Superior temporal gyrus (tissue), 1 donor: ENCODE results near the gene EPN1.

Experiments
- DNase-seq: peaks from one replicate; pipeline ENCODE4 v3.0.0-alpha.2; 2016; ENCODE audit errors: extremely low spot score

Gene EPN1

DNA sequence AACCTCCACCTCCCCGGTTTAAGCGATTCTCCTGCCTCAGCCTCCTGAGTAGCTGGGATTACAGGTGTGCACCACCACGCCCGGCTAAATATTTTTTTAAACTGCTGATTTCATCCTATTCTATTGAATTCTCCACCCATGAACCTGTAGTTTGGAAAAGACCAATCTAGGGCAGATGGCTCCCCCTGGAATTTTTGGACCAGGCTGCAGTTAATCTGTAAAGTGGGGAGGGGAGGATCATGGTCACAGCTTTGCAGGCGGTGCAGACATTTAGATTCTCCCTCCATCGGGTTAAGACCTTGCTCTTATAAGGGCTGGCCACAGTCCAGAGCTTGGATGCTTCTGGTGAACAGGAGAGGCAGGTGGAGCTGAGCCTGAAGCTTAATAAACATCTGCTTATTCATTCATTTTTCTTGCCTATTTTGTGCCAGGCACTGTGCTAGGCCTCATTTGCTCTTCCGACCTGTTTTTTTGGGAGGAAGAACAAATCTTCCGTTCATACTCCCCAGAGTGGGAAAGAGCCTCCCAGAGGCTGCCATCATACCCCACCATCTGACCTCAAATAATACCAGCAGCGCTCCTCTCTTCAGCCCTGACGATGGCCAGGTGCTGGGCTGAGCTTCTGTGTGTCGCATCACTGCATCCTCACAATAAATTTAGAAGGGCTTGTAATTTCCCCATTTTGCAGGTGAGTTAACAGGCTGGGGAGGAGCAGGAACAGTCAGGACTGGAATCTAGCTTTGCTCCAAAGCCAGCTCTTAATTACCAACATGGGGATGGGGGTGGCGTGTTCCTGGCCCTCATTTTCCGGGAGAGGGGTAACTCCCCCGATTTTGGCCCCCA, 27.9 kb upstream of the EPN1 start:
- DNase-seq: no peak

DNA sequence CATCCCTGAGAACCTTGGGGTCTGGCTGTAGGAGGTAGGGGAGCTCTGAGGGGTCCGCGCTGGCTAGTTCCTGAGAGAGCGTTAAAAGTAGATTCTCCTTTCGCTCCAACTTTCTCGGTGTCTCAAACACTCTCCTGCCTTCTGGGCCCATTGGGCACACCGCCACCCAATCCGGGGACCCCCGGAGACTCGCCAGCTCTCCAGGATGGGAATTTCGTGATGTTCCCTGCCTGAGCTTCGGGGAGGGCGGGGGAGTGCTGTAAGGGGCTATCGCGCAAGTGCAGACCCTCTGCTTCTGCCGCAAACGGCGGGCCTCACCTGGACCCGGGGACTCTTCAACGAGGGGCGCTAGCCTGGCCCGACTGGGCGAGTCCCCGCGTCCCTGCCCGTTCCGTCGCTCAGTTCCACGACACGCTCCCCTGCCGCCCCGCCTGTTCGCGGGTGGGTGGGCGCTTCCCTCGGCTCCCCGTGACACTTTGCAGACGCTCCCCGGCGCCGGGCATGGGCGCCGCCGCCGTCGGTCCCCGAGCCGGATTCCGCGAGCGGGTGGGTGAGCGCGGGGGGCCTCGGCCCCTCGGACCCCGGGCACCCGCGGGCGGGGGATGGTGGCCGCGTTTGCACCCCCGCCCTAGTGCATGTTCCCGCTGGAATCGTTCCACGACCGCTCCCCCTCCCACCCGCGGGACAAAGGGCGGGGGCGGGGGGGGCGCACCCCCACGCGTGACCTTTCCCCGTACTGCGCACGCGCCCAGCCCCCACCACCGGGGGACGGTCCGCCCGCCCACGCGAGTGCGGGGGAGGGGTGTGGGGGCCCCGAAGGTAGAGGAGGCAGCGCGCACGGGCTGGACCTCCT, 27.1 kb upstream of the EPN1 start, which contains the start of gene CCDC106:
Gene CCDC106 (plus strand): TSS at position 481 of the 853 bp plus-strand sequence. CDS start 835 bp downstream, outside the sequence.
- DNase-seq: peak; percentile 69

- DNase-seq: no peak
These were observed 26.3 kb upstream of the EPN1 start for GRCh38 chr19:55648585-55649267.

DNA sequence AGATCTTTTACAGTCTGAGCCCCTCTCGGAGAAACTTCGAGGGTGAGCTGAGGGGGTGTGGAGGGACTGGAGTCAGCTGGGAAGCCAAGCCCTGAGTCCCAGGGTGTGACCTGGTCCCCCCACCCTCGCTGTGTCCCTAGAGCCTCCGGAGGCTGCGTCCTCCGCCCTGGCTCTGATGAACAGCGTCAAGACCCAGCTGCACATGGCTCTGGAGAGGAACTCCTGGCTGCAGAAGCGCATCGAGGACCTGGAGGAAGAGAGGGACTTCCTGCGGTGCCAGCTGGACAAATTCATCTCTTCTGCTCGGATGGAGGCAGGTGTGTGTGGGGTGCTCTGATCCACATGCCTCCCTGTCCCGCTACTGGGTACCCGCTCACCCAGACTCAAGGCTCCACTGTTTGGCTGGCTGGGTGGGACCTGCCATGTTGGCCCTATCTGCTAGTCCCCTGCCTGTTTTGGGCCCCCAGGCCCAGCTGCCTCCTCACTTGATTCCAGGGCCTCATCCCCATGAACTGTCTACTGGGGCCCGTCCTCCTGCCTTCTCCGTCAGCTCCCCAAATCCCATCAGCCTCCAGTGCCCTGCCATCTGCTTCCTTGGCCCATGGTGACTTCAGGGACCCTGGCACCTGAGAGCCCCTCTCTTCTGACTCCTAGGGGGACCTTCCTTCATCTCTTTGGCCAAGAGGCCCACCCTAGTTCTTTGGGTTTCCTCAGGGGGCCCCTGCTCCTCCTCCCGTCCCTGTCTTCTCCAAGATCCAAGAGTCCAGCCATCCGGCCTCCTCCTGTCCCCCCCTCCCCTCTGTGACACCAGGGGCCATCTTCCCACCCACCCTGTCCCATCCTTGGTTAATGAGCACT, 25.5 kb upstream of the EPN1 start:
- DNase-seq: no peak

GRCh38 chr19:55650126-55650557, 24.9 kb upstream of the EPN1 start:
- DNase-seq: no peak

- no peak for DNase-seq
These were observed 24.3 kb upstream of the EPN1 start for GRCh38 chr19:55650602-55651230.

GRCh38 chr19:55651236-55651635, 23.8 kb upstream of the EPN1 start:
- no peak for DNase-seq

DNA sequence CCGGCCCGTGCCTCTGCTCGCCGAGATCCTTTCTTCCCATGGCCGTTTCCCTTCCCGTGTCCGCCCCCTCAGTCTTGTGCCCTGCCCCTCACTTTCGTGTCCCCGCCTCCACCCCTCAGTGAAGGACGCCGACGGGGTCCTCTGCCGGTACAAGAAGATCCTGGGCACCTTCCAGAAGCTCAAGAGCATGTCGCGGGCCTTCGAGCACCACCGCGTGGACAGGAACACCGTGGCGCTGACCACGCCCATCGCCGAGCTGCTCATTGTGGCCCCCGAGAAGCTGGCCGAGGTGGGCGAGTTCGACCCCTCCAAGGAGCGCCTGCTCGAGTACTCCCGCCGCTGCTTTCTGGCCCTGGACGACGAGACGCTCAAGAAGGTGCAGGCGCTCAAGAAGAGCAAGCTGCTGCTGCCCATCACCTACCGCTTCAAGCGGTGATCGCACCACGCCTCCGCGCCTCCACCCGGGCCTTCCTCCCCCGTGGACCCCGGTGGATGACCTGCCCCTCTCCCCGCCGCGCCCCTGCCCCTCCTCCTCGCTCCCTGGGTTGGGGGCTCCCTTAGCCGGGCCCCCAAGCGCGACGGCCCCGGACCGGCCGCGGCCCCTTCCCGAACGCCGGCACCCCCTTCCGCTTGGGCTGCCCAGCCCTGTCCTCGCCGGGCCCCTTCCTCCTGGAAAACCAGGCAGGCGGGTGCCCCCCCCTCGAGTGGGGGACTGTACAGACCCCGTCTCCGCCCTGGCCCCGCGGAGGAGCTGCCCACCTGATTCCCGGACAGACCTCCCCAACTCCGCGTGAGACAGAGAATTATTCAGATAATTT, 22.5 kb upstream of the EPN1 start:
- no peak for DNase-seq

- DNase-seq: peak; percentile 99
These were observed 21.2 kb upstream of the EPN1 start for GRCh38 chr19:55653651-55654322.

DNA sequence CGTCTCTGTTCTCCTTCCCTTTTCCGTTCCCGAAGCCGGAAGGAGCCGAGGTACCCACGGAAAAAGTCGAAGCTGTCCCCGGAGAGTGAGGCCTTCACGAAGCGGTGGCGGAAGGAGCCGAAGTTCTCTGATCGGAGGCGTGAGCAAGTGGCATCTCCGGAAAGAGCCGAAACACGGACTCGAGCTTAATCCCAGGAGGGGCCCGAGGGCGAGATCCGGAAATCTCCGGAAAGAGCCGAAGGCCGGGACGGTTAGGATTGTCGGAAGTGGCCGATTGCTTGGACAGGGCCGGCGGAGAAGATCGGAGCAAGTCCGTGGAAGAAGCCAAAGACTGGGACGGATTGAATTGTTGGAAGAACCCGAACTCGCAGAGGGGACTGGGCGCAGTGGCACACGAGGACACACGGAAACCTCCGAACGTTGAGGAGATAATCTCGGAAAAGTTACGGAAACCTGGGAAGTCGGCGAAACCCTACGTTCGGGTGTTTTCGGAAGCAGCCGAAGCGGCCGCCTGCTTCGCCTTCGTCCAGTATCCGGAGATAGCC, 20.6 kb upstream of the EPN1 start:
- DNase-seq: peak; percentile 99

- peak; percentile 79 for DNase-seq
These were observed 20.0 kb upstream of the EPN1 start, which contains the start of gene U2AF2 for GRCh38 chr19:55654868-55655647. U2AF2 (plus strand) TSS chr19:55655035; CDS start chr19:55655105, 70 bp downstream.

DNA sequence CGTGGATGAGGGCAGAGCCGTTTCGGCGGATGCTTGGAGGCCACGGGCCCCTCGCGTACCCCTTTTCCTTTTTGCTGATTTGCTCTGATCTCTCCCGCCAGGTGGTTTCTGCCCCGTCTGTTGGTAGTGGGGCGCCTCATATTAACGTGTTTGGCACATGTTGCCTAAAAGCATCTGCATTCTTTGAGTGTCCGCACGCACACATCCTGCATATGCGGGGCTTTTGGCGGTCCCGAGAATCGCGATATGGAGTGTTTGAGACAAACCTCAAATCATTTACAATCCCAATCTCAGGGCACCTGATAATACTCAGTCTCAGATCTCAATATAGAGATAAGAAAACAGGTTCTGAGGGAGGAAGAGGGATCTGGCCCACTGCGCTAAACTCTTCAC, 19.4 kb upstream of the EPN1 start:
- no peak for DNase-seq

GRCh38 chr19:55656552-55656951, 18.5 kb upstream of the EPN1 start:
- DNase-seq: no peak

GRCh38 chr19:55656988-55657747, 17.9 kb upstream of the EPN1 start:
- no peak for DNase-seq

DNA sequence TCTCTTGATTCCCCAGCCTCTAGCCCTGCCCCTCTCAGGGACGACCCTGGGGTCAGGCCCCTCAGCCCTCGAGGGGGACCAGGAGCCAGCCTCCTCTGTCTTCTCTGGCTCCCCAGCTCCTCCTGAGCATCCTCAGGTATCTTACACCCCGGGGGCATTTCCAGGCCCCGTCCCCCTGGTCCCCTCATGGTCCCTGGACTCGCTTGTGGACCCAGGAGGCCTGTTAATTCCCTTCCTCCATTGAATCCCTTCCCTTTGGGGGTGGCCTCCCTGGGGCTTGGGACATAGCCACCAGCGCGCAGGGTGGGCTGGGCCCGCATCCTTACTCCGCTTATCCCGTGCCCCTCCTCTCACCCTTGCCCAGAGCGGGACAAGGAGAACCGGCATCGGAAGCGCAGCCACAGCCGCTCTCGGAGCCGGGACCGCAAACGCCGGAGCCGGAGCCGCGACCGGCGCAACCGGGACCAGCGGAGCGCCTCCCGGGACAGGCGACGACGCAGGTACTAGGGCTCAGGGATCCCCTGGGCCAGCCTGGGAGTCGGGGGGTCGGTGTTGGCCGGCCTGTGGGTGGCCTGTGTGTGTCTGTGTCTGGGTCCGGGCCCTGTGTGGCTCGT, 16.1 kb upstream of the EPN1 start:
- no peak for DNase-seq

- DNase-seq: no peak
These were observed 15.2 kb upstream of the EPN1 start for GRCh38 chr19:55659822-55660221.

GRCh38 chr19:55660404-55660803, 14.6 kb upstream of the EPN1 start:
- no peak for DNase-seq
